GM19239 (cell line): ENCODE data around the gene DCTN5.
"Not testable (repeated sequence)": the region's sequence is repeated elsewhere in the genome, so short reads cannot be mapped to it uniquely, and the experiment has no call there.

Experiments used
- DNase-seq: peaks from one replicate; pipeline ENCODE4 v3.0.0; 2011; ENCODE audit warnings: low spot score; ENCODE audit not compliant: insufficient read length
- FAIRE-seq: peaks from 2 replicates; lab custom pipeline; 2011; peaks lifted over from hg19 to GRCh38; lab: Jason Lieb, UNC

Gene DCTN5

GRCh38 chr16:23640931-23641765 lies at the start of gene DCTN5, which contains the start of gene PALB2:
DCTN5 (plus strand) TSS chr16:23641466; CDS start chr16:23641543, 77 bp downstream.
PALB2 (minus strand) TSS chr16:23641310; CDS start chr16:23641157, 153 bp downstream.
- FAIRE-seq: peak; percentile 97
- peak; percentile 91 for DNase-seq

- DNase-seq (no peak), FAIRE-seq (no peak)
Observed at GRCh38 chr16:23594186-23594585, 47.1 kb upstream of the DCTN5 start.

GRCh38 chr16:23595246-23595950 lies 45.9 kb upstream of the DCTN5 start:
- FAIRE-seq (no peak), DNase-seq (no peak)

GRCh38 chr16:23595951-23596720 lies 45.1 kb upstream of the DCTN5 start, which contains the start of gene NDUFAB1:
NDUFAB1 (minus strand) TSS chr16:23596316; CDS start chr16:23596290, 26 bp downstream.
- FAIRE-seq (peak; percentile 26), DNase-seq (peak; percentile 92)

GRCh38 chr16:23597003-23597756 lies 44.1 kb upstream of the DCTN5 start:
- FAIRE-seq (no peak), DNase-seq (peak; percentile 15)

GRCh38 chr16:23607726-23608125 lies 33.5 kb upstream of the DCTN5 start:
- no peak for FAIRE-seq
- DNase-seq: no peak

GRCh38 chr16:23608194-23608593 lies 33.1 kb upstream of the DCTN5 start:
- no peak for FAIRE-seq

GRCh38 chr16:23609929-23610328 lies 31.3 kb upstream of the DCTN5 start:
- DNase-seq: no peak
- FAIRE-seq: no peak

More at GRCh38 chr16:23608194-23608593, 33.1 kb upstream of the DCTN5 start:
- DNase-seq: no peak

- FAIRE-seq, DNase-seq: not testable (repeated sequence)
Observed at GRCh38 chr16:23610905-23611304, 30.4 kb upstream of the DCTN5 start.

- no peak for DNase-seq
- no peak for FAIRE-seq
Observed at GRCh38 chr16:23611936-23612335, 29.3 kb upstream of the DCTN5 start.

GRCh38 chr16:23615805-23616204 lies 25.5 kb upstream of the DCTN5 start:
- DNase-seq (no peak), FAIRE-seq (no peak)

GRCh38 chr16:23624092-23624491 lies 17.2 kb upstream of the DCTN5 start:
- DNase-seq: no peak
- FAIRE-seq: no peak

GRCh38 chr16:23629516-23629915 lies 11.8 kb upstream of the DCTN5 start:
- DNase-seq (no peak), FAIRE-seq (no peak)

- DNase-seq, FAIRE-seq: not testable (repeated sequence)
Observed at GRCh38 chr16:23631874-23632273, 9.4 kb upstream of the DCTN5 start.

- FAIRE-seq: no peak
- DNase-seq: no peak
Observed at GRCh38 chr16:23634461-23635036, 6.7 kb upstream of the DCTN5 start.

- FAIRE-seq (no peak), DNase-seq (no peak)
Observed at GRCh38 chr16:23635958-23636357, 5.3 kb upstream of the DCTN5 start.

- no peak for FAIRE-seq
- DNase-seq: no peak
Observed at GRCh38 chr16:23640615-23640930, 693 bp upstream of the DCTN5 start.

- DNase-seq: no peak
- no peak for FAIRE-seq
Observed at GRCh38 chr16:23642246-23642774, 1.0 kb downstream of the DCTN5 start.
